UCSD-AML1 (cell line): ENCODE results near the gene ROR1.
"Not testable (repeated sequence)": the region's sequence is repeated elsewhere in the genome, so short reads cannot be mapped to it uniquely, and the experiment has no call there.

ENCODE experiments used
- DNase-seq: peaks from one replicate; lab custom pipeline; 2025; ENCODE audit not compliant: unreplicated experiment; lab: John Stamatoyannopoulos, UW

Gene ROR1

DNA sequence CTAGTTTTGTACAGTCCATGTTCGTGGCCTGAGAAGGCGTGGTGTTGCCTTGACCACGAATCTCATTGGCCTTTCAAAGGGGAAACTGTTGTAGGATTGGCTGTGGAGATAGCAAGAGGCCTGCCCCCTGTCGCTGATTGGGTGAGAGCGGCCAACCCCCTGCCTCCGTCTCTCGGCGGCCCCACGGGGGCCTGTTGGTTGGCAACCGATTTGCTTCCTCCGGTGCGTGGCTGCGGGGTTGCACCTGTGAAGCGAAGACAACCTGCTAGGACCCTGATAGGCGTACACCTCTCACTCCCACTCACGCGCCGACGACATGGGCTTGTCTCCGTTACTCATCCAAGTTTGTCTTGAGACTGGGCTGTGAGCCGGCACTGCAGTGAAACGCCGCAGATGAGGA, 429.6 kb downstream of the ROR1 start, which contains the start of gene UBE2U:
TSS of gene UBE2U (plus strand) at position 204 of the 400 bp plus-strand sequence. CDS start 428 bp downstream, outside the sequence.
- no peak for DNase-seq

DNA sequence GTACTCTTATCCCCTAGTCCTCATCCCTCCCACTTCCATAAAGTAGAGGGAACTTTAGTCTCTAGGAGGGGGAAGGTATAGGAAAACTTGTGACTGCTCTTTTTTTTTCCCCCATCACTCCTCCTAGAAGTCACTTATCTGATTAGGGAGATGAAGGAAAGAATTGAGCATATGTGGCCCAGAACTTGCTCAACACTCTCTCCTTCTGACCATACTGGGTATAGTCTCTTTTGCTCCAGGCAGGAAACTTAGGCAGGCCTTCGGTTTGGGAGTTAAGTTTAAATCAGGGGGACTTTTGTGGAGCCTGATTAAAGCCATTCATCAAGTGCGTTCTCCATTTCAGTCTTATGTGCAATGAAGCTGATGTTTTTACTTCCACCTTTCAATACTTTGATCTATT, 435.4 kb downstream of the ROR1 start:
- DNase-seq, result no peak

DNA sequence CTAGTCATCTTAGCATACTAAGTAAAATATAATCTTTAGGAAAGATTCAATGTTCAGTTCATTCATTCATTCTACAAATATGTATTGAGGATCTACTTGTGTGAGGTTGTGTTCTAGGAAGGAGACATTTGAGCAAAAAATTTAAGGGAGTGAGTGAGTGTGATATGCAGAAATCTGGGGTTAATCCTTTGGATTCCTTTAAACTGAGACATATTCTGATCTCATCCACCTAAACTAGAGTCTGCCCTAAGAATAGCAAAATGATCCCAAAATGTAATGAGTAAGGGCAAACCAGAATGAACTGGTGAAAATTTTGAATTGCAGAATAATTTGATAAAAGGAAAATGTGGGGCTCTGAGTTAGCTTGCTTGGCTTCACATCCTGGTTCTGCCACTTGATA, 438.2 kb downstream of the ROR1 start:
- no peak for DNase-seq

DNA sequence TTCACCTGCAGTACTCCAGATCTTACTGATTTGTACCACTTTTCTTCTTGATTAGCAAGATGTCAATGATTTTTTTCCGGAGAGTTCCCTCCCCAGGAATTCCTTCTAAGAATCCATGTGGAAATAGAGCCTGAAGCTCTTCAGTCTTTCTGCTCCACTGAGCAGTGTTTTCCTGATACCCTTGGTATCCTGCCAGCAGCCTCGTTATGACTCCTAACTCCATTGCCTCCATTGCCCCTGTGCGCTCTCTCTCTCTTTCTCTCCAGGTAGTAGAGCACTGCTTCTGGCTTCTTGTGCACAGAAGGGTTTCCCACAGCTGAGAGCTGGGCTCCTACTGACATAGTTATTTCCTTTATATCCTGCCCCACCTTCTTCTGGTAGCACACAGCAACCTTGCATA, 441.8 kb downstream of the ROR1 start:
- DNase-seq, result no peak

DNA sequence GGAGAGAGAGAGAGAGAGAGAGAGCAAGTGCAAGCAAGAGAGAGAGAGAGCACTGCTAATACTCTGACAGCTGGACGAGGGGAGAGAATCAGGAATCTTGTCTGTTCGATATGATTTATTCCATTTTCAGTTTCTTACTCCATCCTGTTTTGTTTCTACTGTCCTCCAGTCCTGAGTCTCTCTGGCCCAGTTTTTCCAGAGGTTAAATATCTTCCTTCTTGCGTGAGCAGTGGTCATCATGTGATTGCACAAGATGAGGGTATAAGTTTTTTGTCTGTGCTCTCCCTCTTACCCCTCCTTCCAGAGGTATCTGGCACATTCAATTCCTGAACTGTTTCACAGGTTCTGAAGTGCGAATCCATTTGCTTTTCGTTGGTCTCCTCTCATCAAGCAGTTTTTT, 446.4 kb downstream of the ROR1 start:
- DNase-seq, result no peak

DNA sequence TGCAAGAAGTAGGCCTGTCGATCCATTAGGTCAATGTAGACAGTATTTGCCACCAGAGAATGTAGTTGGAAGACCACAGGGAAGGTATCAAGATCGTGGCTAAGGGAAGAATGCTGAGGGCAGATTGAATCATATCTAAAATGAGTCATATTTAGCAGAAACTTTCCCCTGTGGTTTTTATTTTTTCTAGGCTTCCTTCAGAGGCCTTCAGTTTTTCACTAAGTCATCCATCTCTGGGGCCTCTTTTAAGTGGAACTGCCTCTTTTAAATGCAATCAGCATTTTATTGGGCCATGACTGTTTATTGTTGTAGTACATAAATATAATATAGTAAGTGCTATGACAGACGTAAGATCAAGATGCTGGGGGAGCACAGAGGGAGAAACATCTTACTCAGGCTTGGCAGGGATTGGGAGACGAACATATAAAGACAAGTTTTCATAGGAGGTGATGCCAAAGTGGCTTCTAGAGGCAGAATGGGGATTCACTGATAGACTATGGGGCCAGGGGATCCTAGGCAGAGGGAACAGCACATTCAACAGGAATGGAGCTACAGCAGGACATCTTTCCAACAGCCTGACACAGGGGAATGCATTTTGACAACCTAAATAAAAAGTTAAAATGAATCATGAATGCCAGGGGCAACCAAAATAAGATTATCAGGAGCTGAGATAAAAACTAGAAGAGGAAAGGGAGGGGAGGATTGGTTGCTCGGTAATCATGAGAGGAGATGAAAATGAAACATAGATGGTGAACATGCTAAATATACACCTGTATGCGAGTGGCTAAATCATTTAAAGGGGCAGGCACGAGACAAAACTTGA, 449.7 kb downstream of the ROR1 start:
- DNase-seq, result no peak

DNA sequence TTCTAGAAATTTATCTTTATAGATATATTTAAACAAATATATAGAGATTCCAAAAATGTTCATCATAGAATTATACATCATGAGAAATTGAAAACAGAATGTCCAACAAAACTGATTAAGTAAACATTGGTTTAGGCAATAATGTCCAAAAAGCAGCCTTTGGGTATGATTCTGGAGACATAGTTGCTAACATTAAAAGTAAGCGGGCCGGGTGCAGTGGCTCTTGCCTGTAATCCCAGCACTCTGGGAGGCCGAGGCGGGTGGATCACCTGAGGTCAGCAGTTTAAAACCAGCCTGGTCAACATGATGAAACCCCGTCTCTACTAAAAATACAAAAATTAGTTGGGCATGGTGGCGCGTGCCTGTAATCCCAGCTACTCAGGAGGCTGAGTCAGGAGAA, 450.4 kb downstream of the ROR1 start:
- DNase-seq, result not testable (repeated sequence)

DNA sequence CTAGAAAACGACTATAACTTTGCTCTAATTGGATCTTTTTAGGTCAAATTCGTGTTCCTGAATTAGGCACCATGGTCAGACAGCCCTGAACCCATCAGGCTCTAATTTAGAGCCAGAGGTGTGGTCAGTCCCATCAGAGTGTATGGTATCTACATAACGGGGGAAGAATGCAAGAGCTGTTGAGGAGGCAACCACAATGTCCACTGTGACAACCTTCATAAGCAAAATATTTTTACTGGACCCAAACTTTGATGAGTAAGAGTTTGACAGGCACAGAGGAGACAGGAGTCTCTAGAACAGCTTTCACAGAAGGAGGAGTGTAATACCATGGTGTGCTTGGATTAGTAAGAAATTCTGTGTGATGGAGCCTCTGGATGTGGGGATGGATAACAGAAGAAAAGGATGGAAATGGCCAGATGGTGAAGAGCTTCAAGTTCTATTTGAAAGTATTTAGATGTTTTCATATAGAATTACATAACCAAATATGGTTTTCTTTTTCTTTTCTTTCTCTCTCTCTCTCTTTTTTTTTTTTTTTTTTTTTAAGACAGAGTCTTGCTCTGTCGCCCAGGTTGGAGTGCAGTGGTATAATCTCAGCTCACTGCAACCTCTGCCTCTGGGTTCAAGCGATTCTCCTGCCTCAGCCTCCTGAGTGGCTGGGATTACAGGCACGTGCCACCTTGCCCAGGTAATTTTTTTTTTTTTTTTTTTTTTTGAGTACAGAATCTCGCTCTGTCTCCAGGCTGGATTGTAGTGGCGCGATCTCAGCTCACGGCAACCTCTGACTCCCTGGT, 454.5 kb downstream of the ROR1 start:
- DNase-seq, result no peak

DNA sequence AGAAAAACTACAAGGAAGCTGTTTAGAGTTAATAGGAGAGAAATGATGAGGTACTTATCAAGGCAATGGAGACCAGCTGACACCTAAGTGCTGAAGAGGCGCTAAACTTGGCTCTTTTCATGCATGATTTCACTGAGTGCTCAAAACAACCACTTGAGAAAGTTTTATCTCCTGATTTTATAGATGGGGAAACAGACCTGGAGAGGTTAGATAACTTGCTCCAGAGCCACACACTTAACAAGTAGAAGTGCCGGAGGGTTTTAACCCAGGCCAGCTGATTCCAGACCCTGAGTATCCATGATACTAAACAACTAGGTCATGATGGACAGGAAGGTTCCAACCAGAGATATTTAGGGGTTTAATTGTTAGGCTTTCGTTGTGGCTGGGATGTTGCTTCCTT, 455.5 kb downstream of the ROR1 start:
- no peak for DNase-seq
